ENCODE results near the gene REEP2.
A peak's percentile ranks its signal among the peaks of the same experiment; 100 is the strongest.
"Not testable (repeated sequence)": the region's sequence is repeated elsewhere in the genome, so short reads cannot be mapped to it uniquely, and the experiment has no call there.

REEP2 gene, protein sequence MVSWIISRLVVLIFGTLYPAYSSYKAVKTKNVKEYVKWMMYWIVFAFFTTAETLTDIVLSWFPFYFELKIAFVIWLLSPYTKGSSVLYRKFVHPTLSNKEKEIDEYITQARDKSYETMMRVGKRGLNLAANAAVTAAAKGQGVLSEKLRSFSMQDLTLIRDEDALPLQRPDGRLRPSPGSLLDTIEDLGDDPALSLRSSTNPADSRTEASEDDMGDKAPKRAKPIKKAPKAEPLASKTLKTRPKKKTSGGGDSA

DNA sequence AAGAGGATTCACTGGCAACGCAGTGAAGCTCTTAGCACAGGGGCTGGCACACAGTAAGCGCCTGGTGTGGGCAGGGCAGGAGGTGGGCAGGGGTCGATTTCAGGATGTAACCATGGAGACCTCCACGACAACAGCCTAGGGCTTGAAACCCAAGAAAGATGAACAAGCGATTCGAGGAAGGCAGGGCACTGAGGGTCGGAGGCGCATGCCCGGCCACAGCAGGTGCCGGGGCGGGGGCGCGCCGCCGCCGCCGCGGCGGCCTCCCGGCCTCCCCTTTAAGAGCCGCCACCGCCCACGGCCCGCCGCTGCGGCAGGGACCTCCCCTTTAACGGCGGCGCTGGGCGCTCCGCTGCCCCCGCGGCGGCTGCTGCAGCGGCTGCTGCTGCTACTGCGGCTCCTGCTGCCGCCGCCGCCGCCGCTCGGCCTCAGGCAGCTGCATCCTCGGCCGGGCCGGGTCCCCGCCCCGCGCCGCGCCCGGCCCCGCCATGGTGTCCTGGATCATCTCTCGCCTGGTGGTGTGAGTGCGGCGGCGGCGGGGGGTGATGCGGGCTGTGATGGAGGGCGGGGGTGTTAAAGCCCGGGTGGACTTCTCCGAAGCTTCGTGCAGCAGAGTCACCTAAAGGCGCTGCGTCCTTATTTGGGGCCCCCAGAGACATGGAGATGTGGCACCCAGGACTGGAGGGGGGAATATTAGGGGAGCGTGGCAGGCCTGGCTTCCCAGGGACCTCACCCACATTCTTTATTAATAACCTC, at the start of gene REEP2:
Gene REEP2, plus strand, starts transcription at position 334 of the 753 bp plus-strand sequence. Its CDS starts 152 bp downstream, at position 486.
- peak; percentile 4 for DNase-seq

DNA sequence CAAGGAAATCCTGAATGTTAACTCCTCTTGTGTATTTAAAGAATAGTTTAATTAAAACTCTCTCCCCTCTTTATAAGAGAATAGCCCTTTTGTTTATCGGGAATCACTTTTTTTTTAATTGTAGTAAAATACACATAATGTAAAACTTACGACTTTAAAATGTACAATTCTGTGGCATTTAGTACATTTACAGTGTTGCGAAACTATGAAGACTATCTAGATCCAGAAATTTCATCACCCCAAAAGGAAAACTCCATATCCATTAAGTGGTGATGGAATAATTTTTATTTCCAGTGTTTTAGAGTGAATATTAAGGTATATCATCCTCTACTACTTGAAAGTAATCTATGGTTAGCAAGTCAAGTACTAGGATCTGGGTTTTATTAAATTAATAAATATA, 49.5 kb upstream of the REEP2 start:
- DNase-seq, result no peak

DNA sequence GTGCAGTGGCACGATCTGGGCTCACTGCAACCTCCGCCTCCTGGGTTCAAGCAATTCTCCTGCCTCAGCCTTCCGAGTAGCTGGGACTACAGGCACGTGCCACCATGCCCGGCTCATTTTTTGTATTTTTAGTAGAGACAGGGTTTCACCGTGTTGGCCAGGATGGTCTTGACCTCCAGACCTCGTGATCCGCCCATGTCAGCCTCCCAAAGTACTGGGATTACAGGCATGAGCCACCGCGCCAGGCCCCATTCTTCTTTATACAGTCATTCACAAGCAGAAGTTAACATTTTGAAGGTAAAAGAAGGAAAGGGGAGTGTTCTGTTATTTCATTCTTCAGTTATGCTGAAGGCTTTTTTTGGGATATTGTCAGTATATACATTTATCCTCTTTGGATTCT, 48.9 kb upstream of the REEP2 start:
- DNase-seq, result not testable (repeated sequence)

DNA sequence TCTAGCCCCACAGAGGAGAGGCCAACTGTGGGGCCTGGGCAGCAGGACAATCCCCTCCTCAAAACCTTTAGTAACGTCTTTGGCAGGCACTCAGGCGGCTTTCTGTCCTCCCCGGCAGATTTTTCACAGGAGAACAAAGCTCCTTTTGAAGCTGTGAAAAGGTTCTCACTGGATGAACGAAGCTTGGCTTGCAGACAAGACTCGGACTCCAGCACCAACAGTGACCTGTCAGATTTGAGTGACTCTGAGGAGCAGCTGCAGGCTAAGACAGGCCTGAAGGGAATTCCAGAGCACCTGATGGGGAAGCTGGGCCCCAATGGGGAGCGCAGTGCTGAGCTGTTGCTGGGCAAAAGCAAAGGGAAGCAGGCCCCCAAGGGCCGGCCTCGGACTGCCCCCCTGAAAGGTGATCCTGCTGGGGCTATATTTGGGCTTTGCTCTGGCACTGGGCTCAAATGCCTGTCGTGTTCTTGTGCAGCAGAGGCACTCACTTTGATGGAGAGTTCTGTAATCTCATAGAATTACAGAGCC, 46.9 kb upstream of the REEP2 start:
- DNase-seq, result no peak

DNA sequence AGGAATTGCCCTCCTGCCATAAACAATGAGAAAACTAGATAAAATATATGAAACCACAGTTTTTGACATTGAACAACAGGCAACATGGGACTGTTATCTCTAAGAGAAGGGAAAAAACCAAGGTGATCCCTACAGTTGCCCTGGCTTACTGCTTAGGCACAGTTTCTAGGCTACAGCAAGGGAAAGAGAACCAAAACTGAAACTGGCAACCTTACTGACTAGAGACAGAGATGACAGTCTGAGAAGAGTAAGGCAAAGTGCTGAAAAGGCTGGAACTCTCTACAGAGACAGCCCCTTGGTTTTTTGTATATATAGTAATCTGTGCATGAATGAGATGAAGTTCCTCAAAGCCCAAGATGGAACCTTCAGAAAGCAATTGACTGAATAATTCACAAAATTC, 36.2 kb upstream of the REEP2 start:
- no peak for DNase-seq

DNA sequence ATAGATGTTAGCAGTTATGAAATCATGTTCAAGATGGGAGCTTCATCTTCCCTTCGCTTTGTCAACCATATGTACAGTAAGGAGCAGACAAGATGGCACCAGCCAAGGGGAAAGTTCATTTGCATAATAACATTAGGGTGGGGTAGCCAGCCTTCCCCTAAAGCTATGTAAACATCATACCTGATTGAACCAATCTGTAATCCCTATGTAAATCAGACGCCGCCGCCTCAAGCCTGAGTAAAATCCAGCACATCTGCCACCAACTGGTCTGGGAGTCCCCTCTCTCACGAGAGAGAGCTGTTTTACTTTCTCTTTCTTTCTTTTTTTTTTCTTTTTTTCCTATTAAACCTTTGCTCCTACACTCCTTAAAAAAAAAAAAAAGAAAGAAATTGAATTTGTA, 30.8 kb upstream of the REEP2 start:
- DNase-seq, result peak; percentile 88

DNA sequence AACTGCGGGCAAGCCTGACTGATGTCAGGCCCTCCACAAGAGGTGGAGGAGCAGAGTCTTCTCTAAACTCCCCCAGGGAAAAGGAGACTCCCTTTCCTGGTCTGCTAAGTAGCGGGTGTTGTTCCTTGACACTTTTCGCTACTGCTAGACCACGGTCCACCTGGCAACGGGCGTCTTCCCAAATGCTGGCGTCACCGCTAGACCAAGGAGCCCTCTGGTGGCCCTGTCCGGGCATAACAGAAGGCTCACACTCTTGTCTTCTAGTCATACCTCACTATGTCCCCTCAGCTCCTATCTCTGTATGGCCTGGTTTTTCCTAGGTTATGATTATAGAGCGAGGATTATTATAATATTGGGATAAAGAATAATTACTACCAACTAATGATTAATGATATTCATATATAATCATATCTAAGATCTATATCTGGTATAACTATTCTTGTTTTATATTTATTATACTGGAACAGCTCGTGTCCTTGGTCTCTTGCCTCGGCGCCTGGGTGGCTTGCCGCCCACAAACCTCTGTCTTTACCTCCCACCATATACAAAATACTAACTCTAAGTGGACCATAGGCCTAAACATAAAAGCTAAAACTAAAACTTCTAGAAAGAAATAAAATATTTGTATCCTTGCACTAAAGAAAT, 27.7 kb upstream of the REEP2 start:
- not testable (repeated sequence) for DNase-seq

DNA sequence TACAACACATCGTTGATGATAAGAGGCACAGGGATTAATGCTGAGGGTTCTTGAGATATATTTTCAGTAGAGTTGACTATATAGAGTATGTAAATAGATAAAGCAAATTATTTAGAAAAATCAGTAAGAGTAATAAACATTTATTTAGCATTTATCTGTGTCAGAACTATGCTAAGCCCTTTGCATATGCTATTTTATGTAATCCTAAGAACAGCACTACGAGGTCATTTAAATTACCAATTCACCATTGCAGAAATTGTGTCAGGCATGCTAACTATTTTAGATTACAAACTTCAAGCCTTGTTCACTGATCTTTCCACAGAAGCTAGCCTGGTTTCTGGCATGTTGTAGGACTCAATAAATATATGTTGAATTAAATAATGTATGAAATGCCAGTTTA, 20.4 kb upstream of the REEP2 start:
- DNase-seq, result no peak

DNA sequence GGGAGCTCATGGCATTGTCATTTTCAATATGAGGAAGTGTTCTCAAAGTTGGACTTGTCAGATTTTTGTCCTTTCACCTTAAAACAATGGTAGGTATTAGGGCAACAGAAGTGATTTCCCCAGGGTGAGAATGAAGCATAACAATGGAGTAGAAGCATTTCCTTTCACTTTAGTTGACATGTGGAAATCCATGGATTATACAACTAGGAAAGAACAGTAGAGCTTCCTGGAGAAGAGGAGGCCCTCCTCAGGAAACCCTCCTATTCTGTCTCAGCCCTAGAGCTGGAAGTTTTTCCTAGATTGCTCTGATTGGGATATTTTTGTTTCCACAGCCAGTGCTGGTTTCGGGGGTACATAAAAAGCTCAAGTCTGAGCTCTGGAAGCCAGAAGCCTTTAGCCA, 13.8 kb upstream of the REEP2 start:
- no peak for DNase-seq

DNA sequence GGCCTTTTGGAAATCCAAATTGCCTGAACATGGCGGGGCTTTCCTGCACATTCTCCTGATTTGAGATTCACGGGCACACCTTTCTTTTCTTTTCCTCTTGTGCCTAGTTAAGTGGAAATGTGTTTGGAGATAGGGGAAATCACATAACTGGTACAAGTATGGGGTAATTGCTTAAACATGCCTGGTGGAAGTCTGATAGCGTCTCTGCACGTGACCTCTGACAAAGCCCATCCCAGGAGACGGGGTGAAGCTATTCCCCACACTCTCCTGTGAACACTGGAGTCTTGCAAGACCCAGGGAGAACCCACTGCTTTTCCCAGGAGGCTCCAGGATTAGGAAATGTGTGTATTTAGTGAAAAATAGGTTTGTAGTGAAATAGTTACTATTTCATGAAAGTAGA, 2.9 kb upstream of the REEP2 start:
- DNase-seq, result no peak

DNA sequence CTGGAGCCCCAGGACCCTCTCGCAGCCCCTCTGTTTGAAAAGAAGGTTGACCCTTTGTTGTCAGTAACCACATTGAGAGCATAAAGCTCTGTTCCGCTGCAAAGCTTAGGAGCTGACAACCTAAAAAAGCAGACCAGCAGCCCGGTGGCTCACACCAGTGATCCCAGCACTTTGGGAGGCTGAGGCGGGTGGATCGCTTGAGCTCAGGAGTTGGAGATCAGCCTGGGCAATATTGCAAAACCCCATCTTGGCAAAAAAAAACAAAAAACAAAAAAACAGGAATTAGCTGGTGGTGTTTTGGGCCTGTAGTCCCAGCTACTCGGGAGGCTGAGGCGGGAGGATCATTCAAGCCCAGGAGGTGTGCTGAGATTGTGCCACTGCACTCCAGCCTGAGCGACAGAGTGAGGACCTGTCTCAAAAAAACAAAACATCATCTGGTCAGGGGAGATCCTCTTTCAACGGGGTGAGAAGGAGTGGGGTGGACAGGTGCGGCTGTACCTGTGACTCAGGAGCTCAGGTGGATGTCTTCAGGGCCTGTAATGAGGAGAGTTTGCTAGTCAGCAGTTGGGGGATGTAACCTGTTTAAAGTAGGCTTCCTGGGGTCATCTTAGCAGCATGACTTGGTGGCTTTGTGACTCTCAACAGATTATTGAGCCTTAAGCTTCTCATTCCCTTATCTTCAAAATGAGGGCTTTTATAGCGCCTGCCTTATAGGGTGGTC, 694 bp upstream of the REEP2 start:
- no peak for DNase-seq

DNA sequence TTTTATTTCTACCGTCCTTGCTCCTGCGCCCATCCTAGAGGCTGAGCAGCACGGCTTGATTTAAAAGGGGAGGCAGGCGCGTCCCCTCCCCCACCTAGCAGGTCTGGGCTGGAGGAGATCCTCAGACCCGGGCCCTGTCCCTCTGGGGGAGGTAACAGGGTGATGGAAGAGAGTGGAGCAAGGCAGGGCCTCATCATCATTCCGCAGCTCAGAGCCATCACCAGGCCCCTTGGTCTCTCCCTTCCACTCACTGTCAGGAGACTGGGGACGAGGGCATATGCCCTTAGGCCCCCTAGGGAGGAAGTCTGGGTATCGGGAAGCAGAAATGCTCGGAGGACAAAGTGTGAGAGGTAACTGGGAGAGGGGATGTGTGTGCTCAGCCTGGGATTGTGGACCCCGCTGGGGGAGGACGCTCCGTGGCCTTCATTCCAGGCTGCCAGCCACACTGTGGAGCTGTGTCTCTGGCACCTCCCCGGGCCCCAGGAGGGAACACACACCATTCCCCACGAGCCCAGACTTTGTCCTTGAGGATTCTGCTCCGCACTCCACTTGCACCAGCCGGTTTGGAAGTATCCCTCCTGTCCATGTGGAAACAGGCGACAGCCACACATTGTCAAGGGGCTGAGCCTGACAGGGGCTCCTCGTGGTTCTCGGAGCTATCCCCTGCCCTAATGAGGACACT, 761 bp downstream of the REEP2 start:
- DNase-seq, result no peak

DNA sequence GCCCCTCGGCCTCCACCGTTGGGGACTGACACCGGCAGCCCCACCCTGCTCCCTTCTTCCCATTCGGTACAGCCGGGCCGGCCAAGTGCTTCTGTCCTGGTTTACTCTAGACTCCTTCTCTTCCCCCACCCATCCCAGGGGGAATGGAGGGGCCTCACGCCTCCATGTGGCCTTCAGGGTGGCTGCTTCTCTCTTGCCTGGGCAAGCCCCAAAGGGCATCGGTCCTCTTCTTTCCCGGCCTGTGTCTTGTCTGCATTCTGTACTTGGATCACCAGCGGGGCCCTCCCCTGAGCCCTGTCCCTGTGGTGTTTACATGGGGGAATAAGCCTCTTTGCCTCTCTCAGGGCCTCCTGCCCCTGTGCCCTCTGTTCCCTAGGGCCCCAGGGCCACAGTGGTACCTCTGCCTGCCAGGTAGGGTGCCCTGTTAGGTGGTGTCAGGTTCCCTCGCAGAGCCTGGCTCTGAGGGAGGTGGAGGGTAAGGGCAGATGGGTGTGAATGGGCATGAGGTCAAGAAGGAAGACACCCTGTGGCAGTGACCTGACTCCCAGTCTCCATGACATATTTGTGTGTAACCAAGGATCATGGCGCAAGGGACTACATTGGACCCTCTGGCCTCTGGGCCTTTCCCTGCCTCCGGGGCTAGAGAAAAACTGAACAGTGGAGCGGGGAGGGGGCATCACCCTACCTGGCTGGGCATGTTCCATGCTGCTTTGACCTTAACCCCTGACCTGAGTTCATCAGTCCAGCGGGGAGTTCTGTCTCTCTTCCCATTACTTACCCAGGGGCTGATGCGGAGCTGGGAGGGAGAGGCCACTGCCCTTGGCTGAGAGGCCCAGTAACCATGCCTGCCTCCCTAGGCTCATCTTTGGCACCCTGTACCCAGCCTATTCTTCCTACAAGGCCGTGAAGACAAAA, 1.6 kb downstream of the REEP2 start:
- DNase-seq, result no peak

DNA sequence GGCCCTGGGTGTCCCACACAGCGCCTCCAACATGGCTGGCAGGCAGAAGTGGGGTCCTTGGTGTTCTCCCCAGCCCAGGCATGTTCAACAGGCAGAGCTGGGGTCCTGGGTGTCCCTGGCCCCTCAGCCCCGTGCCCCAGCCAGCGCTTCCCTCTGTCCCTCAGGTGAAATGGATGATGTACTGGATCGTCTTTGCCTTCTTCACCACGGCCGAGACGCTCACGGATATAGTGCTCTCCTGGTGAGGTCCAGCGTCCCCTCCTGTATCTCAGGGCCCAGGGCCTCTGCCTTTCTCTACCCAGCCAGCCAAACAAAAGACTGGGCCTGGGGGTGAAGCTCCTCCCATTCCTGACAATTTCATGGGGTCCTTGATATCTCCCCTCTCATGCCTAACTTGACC, 2.4 kb downstream of the REEP2 start:
- no peak for DNase-seq

DNA sequence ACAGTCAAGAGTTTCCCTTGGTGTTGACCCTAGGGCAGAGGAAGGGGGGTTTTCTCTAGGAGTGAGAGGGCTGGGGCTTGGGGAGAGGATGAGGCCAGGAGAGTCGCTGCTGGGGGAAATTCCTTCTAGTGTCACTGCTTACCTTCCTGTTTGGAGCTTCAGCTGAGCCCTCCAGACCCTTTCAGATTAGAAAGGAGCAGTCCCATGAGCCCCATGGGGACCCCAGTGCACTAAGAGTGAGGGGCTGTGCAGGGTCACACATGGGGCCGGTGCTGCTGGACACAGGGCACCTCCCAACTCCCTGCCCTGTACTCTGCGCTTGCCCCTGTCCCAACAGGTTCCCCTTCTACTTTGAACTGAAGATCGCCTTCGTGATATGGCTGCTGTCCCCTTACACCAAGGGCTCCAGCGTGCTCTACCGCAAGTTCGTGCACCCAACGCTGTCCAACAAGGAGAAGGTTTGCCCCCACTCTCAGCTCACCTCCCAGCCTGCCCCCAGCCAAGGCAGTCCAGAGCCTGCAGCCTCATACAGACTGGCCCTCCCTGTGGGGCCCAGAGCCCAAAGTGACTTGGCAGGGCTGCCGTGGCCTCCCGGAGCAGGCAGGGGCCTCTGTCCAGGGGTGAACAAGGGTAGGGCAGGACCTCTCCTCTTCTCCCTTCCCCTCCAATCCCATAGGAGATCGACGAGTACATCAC, 5.4 kb downstream of the REEP2 start:
- DNase-seq, result no peak

DNA sequence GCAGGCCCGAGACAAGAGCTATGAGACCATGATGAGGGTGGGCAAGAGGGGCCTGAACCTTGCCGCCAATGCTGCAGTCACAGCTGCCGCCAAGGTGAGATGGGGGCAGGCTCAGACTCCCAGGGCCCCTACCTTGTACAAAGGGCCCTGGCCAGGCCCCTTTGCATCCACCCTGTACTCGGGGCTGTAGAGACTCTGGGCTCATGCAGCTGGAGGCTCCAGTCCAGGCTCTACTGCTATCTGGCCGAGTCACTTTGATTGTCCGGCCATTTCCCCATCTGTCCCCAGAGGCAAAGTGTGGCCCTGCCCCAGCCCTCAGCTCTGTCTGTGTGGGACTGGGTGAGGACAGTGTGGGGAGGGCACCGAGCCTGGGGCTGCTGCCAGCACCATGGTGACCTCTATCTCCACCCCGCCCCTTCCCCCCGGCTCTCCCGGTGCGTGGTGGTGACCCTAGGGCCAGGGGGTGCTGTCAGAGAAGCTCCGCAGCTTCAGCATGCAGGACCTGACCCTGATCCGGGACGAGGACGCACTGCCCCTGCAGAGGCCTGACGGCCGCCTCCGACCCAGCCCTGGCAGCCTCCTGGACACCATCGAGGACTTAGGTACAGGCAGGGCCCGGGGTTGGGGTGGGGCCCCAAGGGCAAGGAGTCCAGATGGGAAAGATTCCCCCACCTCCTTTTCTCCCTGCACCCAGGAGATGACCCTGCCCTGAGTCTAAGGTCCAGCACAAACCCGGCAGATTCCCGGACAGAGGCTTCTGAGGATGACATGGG, 6.1 kb downstream of the REEP2 start:
- no peak for DNase-seq

DNA sequence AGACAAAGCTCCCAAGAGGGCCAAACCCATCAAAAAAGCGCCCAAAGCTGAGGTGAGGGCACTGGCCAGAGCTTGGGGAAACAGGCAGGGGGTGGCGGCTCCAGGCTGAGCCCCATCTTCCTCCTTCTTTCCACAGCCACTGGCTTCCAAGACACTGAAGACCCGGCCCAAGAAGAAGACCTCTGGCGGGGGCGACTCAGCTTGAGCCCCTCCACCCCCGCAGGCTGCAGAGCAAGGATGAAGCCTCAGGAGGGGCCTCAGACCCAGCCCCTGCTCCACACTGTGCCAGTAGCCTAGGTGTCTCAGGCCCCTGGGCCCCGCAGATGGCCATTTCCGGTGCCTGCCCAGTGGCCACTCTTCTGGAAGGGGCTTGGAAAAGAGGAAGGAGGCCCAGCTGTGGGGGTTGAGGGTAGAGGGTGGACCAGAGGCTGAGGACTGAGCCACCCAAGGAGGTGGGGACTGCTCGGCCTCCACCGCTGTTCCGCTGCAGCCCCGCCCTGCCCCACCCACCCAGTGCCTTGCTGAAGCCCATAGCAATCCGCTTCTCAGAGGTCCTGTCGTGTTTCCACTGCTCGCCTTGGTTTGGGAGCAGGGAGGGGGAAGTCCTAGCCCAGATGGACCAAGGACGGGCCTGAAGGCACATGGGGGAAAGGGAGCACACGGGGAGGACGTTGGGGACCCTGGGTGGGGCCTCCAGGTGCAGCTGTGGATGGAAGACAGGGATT, 6.9 kb downstream of the REEP2 start:
- DNase-seq, result no peak

DNA sequence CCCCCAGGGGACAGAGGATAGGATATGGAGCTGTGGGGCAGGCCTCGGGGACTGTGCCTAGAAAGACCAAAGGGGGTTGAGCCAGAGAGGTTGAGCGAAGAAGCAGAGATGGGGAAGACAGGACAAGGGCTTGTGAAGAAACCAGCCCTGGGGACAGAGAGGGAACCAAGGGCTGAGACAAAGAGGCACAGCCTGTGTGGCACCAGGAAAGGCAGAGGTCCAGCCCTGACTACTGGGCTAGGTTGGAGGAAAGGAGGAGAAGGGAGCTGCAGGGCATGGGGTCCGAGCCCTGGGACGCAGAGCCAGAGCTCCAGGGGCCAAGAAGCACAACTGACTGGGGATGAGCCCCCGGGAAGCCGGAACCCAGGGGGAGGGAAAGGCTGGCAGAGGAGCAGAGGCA, 9.2 kb downstream of the REEP2 start:
- no peak for DNase-seq
